Body of pancreas (tissue), 4 donors: Measurements from ENCODE around the gene CBR4.

ENCODE experiments used
- CTCF ChIP-seq, 7 experiments: fragments of 450-650 bp in 4 of 7; fragments of 200-600 bp in 3 of 7; sonication (generic) in 3 of 7; IDR thresholded peaks; one replicate each; pipeline ENCODE4 v1.5.1; 2016 to 2019; ENCODE audit warnings: antibody characterized with exemption in 7 of 7
- POLR2A ChIP-seq, 3 donors: fragments of 450-650 bp; IDR thresholded peaks; one replicate each; pipeline ENCODE4 v1.6.1; 2016; ENCODE audit warnings: antibody characterized with exemption in 3 of 3, mild to moderate bottlenecking in 2 of 3

DNA sequence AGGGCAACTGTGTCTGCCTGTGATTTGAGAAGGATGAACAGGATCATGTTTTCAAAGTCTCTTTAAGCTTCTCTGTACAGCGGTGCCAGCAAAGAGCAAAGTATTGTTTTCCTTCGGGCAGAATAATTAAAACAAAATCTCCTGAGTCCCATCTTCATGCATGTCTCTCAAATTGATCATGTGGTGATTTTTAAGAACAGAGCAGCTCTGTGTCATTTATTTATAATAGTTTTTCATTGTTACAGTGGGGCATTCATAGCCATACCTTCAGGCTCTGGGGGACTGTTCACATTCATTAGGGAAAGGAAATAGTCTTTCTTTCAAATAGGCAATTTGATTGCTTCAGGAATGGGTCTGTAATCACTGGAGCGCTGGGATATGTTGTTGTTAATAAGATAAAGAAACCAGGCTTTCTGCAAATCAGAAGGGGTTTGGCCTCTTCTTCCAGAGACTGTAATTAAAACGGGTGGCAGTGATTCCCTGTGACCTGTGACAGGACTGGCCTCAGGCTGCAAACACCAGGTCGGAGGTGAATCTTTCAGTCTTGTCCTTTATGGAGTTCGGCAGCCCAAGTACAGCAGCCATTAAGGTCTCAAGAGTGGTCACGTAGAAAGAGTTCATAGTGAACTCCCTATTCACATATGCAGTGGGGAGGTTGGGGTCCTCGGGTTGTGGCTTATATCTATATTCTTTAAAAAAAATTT lies 29.3 kb upstream of the CBR4 start:
- TF ChIP-seq CTCF (IDR thresholded peaks at IDR 0.05), result no peak
- no peak for TF ChIP-seq POLR2A (IDR thresholded peaks at IDR 0.05)
